H1 (cell line): ENCODE measurements around the gene PITX3. TPM values are rescaled to one million over a fixed set of nuclear protein-coding genes. Genes with fewer than 3 reads are reported as not detected.

ENCODE experiments used
- BACH1 ChIP-seq: IDR thresholded peaks from 2 replicates; pipeline ENCODE4 v1.6.1; 2012; ENCODE audit warnings: low read length, improper control_type of control experiment
- KDM1A ChIP-seq: fragments of 200-600, 300-600 bp; sonication (generic); IDR thresholded peaks from 2 replicates; pipeline ENCODE4 v1.7.1; 2016; ENCODE audit warnings: mild to moderate bottlenecking, low read length, borderline replicate concordance
- POLR2AphosphoS5 ChIP-seq: IDR thresholded peaks from 2 replicates; pipeline ENCODE4 v1.6.1; 2011; ENCODE audit warnings: low read depth, low read length
- SIN3A ChIP-seq, 2 experiments: IDR thresholded peaks in 1 of 2; conservative IDR thresholded peaks in 1 of 2; 2 replicates each; pipeline ENCODE4 v1.6.1; 2011 to 2012; ENCODE audit warnings: low read length in 2 of 2, improper control_type of control experiment in 1 of 2, low read depth in 1 of 2, mild to moderate bottlenecking in 1 of 2
- TCF12 ChIP-seq: IDR thresholded peaks from 2 replicates; pipeline ENCODE4 v1.6.1; 2011; ENCODE audit warnings: low read depth, mild to moderate bottlenecking, low read length
- TEAD4 ChIP-seq: IDR thresholded peaks from 2 replicates; pipeline ENCODE4 v1.6.1; 2012; ENCODE audit warnings: low read depth, low read length, inconsistent platforms, mixed read lengths
- polyA plus RNA-seq, 7 experiments: library from polyadenylated mRNA; depleted of rRNA in 3 of 7; stranded (reverse) in 5 of 7; unstranded in 2 of 7; fragments of >200 nt in 5 of 7; fragments of 200-250 nt in 2 of 7; gene quantifications; 1 replicate in 5 of 7; 2 replicates in 1 of 7; 4 replicates in 1 of 7; pipeline versions ENCODE4 v1.2.1 to v1.2.3, GENCODE V29; 2011 to 2013; ENCODE audit warnings: missing spikeins in 2 of 7, mixed read lengths in 2 of 7
- total RNA-seq: library from RNA; stranded (reverse); fragmentation: NEBNext Ultra II Directional; extraction: Animal tissue kit (Norgen Biotek cat#: 25700); gene quantifications from 2 replicates; pipeline ENCODE4 v1.2.1, GENCODE V29; 2021

The PITX3 gene
- total and polyA plus RNA-seq, 2 of the 8 experiments (the other 6 are each of a cell fraction or from before 2014, with no cell fraction given) = 0.18 to 0.41 TPM

DNA sequence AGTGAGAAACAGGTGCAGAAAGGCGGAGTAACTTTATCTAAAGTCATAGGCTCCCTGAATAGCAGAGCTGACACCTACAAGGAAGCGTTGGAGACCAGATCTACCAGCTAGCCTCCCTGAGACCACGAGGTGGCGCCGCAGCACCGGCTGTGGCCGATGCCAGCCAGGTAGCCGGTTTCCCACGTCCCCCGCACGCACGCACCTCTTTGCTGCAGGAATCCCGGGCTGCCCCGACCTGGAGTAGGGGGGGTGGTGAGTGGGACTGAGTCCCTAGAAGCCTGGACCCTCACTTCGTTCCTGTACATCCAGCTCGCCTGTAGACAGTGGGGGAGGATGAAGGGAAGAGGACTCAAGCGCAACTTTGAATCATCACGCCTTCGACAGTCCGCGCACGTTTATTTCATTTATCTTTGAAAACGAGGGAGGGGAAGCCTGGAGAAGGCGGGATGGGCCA lies 11.5 kb downstream of the PITX3 start (continued):
- TF ChIP-seq TEAD4 (0 out of 2 replicates have a peak, but pooled peaks have one; percentile 36), SIN3A (conservative IDR thresholded peaks at IDR 0.05 in 1 of 2, IDR thresholded peaks at IDR 0.05 in 1 of 2; ENCODE audit: low read depth in 1 of 2, low read length in 2 of 2) (peak in 1 of 2 experiments; percentile 52; a peak in 1 of 4 replicates), KDM1A (peak; percentile 24; the same call in 1 of the 2 replicates), TCF12 (peak; percentile 82; the same call in 1 of the 2 replicates), BACH1 (0 out of 2 replicates have a peak, but pooled peaks have one; percentile 19), POLR2AphosphoS5 (no peak)
